ENCODE measurements around the gene CDH4. TPM values are rescaled to one million over a fixed set of nuclear protein-coding genes. Genes with fewer than 3 reads are reported as not detected.
A peak's percentile ranks its signal among the peaks of the same experiment; 100 is the strongest.

The CDH4 gene
- total RNA-seq, 3 donors from 2014 or later (not counting 1 experiment from before 2014, with no cell fraction given): 0.18 TPM; not detected in 2

DNA sequence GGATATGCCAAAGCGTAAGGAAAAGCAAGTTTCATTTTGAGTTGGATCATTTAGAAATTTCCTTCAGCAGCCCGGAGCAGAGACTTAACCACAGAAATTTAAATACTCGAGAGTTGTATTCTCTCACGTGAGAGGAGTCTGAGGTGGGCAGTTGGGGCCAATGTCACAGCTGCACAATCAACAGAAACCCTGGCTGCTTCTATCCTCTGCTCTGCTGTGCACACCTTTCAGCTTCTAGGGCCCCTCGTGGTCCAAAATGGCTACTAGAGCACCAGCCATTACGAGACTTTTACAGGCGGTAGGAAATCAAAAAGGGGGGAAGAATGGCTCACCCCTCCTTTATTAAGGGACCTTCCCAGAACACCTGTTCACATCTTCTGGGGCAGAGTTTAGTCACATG is 659.8 kb downstream of the CDH4 start:
- WGBS (ENCODE audit: insufficient coverage): 77% methylated on average over 5 of the region's 7 CpGs
- Mint-ChIP-seq H3K36me3 (no peaks in the 10 kb centered on the region), H3K9me3 (peaks cover 0 to 4% of the 10 kb centered on the region in 2 donors)

DNA sequence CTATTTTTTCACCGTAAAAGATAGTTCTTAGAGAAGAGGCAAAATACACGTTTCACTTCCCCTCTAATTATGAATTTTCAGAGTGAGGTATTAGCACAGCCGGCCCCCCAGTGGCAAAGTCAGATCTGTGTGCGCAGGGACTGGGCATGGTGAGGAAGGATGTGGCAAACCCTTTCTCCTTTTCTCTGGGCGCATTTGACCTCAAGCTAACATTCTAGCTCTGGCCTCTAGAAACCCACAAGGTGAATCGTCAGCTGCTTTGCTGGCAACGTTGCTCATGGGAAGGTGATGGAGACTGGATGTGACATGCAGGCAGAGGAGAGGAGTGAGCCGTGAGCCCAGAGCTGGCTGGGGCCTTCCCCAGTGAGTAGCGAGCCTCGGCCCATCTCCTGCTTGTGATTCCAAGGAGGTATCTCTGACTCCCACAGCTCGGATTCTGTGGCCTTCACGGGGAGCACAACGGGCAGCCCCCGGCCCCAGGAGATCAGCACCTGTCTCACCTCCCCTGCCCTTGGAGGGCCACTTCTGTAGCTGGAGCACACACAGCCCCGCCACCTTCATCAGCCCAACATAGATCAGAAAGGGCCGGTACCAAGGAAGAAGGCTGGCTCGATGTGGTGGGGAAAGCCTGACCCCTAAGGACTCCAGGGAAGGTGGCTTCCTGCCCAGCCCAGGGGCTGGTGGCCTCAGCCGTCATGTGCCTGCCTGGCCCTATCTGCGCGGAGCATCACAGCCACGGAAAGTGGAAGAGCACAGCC is 660.8 kb downstream of the CDH4 start:
- H3K27me3 ChIP-seq (ENCODE audit: control insufficient read depth, insufficient read depth, low read length): no peaks in the 10 kb centered on the region
- peak overlapping the region in 1 of 2 donors; percentile 79 for H3K27ac Mint-ChIP-seq
- peaks cover 0 to 4% of the 10 kb centered on the region in 2 donors for H3K9me3 Mint-ChIP-seq
- H3K36me3 Mint-ChIP-seq: no peaks in the 10 kb centered on the region
- TF ChIP-seq CTCF (IDR thresholded peaks at IDR 0.05): no peak
- peak in 1 of 2 donors; percentile 27 for DNase-seq
- H3K4me1 Mint-ChIP-seq: peaks cover 20 to 43% of the 10 kb centered on the region in 2 donors
- no peaks in the 10 kb centered on the region for H3K36me3 ChIP-seq (ENCODE audit: control insufficient read depth, insufficient read depth, low read length)
- no peak overlapping the region for H3K27ac ChIP-seq (ENCODE audit: low read length)
- peaks cover 14 to 23% of the 10 kb centered on the region in 2 donors for H3K27me3 Mint-ChIP-seq (ENCODE audit: low read depth in 2 of 2)
- peak in 2 of 3 donors; percentile 70 to 82 for ATAC-seq
- intact Hi-C loops (cut with micrococcal nuclease): no loop called here
- H3K4me1 ChIP-seq (ENCODE audit: control insufficient read depth, insufficient read depth, low read length): peaks cover 21% of the 10 kb centered on the region
- WGBS (ENCODE audit: insufficient coverage): 55% methylated on average over 18 of the region's 21 CpGs
- peaks cover 4% of the 10 kb centered on the region for H3K9me3 ChIP-seq (ENCODE audit: control insufficient read depth, insufficient read depth, low read length)
- H3K4me3 ChIP-seq (ENCODE audit: low read length): no peak overlapping the region
- peak overlapping the region; percentile 50 for H3K4me3 Mint-ChIP-seq

More for the DNA sequence above, 659.8 kb downstream of the CDH4 start:
- H3K4me1 Mint-ChIP-seq: peaks cover 20 to 43% of the 10 kb centered on the region in 2 donors
- no peak for DNase-seq
- H3K27me3 Mint-ChIP-seq (ENCODE audit: low read depth in 2 of 2): peaks cover 10 to 18% of the 10 kb centered on the region in 2 donors
- no peak for ATAC-seq
- Histone ChIP-seq H3K4me3 (ENCODE audit: low read length) (no peak overlapping the region), H3K27ac (ENCODE audit: low read length) (no peak overlapping the region), H3K4me1 (ENCODE audit: control insufficient read depth, insufficient read depth, low read length) (peaks cover 21% of the 10 kb centered on the region), H3K36me3 (ENCODE audit: control insufficient read depth, insufficient read depth, low read length) (no peaks in the 10 kb centered on the region), H3K27me3 (ENCODE audit: control insufficient read depth, insufficient read depth, low read length) (no peaks in the 10 kb centered on the region), H3K9me3 (ENCODE audit: control insufficient read depth, insufficient read depth, low read length) (peaks cover 4% of the 10 kb centered on the region)
- no peak overlapping the region for H3K4me3 Mint-ChIP-seq
- intact Hi-C loops (cut with micrococcal nuclease): no loop called here
- peak overlapping the region in 1 of 2 donors; percentile 79 for H3K27ac Mint-ChIP-seq
- no peak for TF ChIP-seq CTCF (IDR thresholded peaks at IDR 0.05)

GRCh38 chr20:61913423-61914225 is 661.6 kb downstream of the CDH4 start:
- no peak for DNase-seq

More at GRCh38 chr20:61913423-61914225, 661.6 kb downstream of the CDH4 start:
- intact Hi-C loops (cut with micrococcal nuclease): no loop called here
- Mint-ChIP-seq H3K36me3 (no peaks in the 10 kb centered on the region), H3K9me3 (peaks cover 0 to 4% of the 10 kb centered on the region in 2 donors), H3K4me3 (peak overlapping the region; percentile 25), H3K27me3 (ENCODE audit: low read depth in 2 of 2) (peaks cover 14 to 23% of the 10 kb centered on the region in 2 donors), H3K4me1 (peaks cover 20 to 43% of the 10 kb centered on the region in 2 donors), H3K27ac (peak overlapping the region in 1 of 2 donors; percentile 79)
- no peaks in the 10 kb centered on the region for H3K27me3 ChIP-seq (ENCODE audit: control insufficient read depth, insufficient read depth, low read length)
- no peaks in the 10 kb centered on the region for H3K36me3 ChIP-seq (ENCODE audit: control insufficient read depth, insufficient read depth, low read length)
- H3K27ac ChIP-seq (ENCODE audit: low read length): no peak overlapping the region
- peak in 2 of 3 donors; percentile 69 to 73 for ATAC-seq
- WGBS (ENCODE audit: insufficient coverage): 67% methylated on average over 18 of the region's 18 CpGs
- peaks cover 21% of the 10 kb centered on the region for H3K4me1 ChIP-seq (ENCODE audit: control insufficient read depth, insufficient read depth, low read length)
- no peak for TF ChIP-seq CTCF (IDR thresholded peaks at IDR 0.05)
- H3K9me3 ChIP-seq (ENCODE audit: control insufficient read depth, insufficient read depth, low read length): peaks cover 4% of the 10 kb centered on the region
- H3K4me3 ChIP-seq (ENCODE audit: low read length): no peak overlapping the region
